ENCODE measurements around the gene ATP2B1.

The ATP2B1 gene

GRCh38 chr12:89729946-89730459, 21.4 kb upstream of the ATP2B1 start:
- 100% methylated on average over 2 of the region's 4 CpGs for WGBS (ENCODE audit: extremely low coverage, insufficient coverage, insufficient read length)

DNA sequence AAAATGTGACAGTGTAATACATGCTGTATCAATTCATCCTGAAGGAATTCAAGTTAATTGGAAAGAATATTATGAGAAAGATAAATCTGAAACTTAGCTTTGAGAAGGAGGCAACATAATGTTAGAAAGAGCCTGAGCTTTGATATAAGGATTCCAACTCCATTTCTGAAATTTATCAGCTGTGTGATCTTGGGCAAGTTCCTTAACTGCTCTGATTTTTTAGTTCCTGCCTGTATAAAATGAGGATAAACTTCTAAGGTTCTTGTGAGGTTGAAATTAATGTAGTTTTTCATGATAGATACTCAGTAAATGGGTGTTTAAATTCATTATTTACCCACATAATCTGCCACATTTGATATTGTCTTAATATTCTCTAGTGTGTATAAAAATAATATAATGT, 14.6 kb upstream of the ATP2B1 start:
- H3K79me2 ChIP-seq (ENCODE audit: control insufficient read depth, insufficient read depth, low read length, poor library complexity): no peaks in the 10 kb centered on the region
- no peaks in the 10 kb centered on the region for H3K79me1 ChIP-seq (ENCODE audit: low read length)
- H2AK5ac ChIP-seq (ENCODE audit: low read length): no peak overlapping the region
- H2AFZ ChIP-seq (ENCODE audit: insufficient read depth, low read length, poor library complexity): no peak overlapping the region
- H3K4me3 ChIP-seq (ENCODE audit: low read depth, low read length): no peak overlapping the region
- no peak overlapping the region for H2BK5ac ChIP-seq (ENCODE audit: low read depth, low read length, poor library complexity)
- H2BK120ac ChIP-seq (ENCODE audit: insufficient read depth, low read length, poor library complexity): no peak overlapping the region
- no peaks in the 10 kb centered on the region for H3K36me3 ChIP-seq (ENCODE audit: control insufficient read depth in 1 of 2, insufficient read depth in 2 of 2, low read length in 2 of 2)
- H3K18ac ChIP-seq (ENCODE audit: low read length): no peak overlapping the region
- no peak overlapping the region for H3K4me2 ChIP-seq (ENCODE audit: low read length)
- no peak overlapping the region for H3K14ac ChIP-seq (ENCODE audit: low read length)
- H3K9me3 ChIP-seq (ENCODE audit: insufficient read depth, low read depth, low read length): no peaks in the 10 kb centered on the region
- no peak overlapping the region for H4K91ac ChIP-seq (ENCODE audit: low read depth, low read length)
- no peak overlapping the region for H3K4ac ChIP-seq (ENCODE audit: low read depth, low read length)
- H3K23ac ChIP-seq (ENCODE audit: low read length): no peak overlapping the region
- no peak overlapping the region for H4K12ac ChIP-seq (ENCODE audit: low read depth, low read length)
- DNase-seq: no peak
- no peak overlapping the region for H3K9ac ChIP-seq (ENCODE audit: low read length)
- no peak overlapping the region for H2BK12ac ChIP-seq (ENCODE audit: low read length)
- H4K8ac ChIP-seq (ENCODE audit: low read depth, low read length): no peak overlapping the region
- no peak overlapping the region for H3K27ac ChIP-seq (ENCODE audit: low read depth, low read length)
- no peaks in the 10 kb centered on the region for H3K27me3 ChIP-seq (ENCODE audit: insufficient read depth, low read length)
- H3K4me1 ChIP-seq (ENCODE audit: control insufficient read depth in 1 of 2, insufficient read depth in 2 of 2, low read length in 2 of 2): no peaks in the 10 kb centered on the region

More at GRCh38 chr12:89729946-89730459, 21.4 kb upstream of the ATP2B1 start:
- H2BK5ac ChIP-seq (ENCODE audit: low read depth, low read length, poor library complexity): no peak overlapping the region
- no peaks in the 10 kb centered on the region for H3K9me3 ChIP-seq (ENCODE audit: insufficient read depth, low read depth, low read length)
- no peak overlapping the region for H4K12ac ChIP-seq (ENCODE audit: low read depth, low read length)
- no peak overlapping the region for H3K23ac ChIP-seq (ENCODE audit: low read length)
- H4K91ac ChIP-seq (ENCODE audit: low read depth, low read length): no peak overlapping the region
- H3K18ac ChIP-seq (ENCODE audit: low read length): no peak overlapping the region
- DNase-seq: no peak
- no peak overlapping the region for H2BK12ac ChIP-seq (ENCODE audit: low read length)
- H2AK5ac ChIP-seq (ENCODE audit: low read length): no peak overlapping the region
- H3K4me3 ChIP-seq (ENCODE audit: low read depth, low read length): no peak overlapping the region
- no peak overlapping the region for H2AFZ ChIP-seq (ENCODE audit: insufficient read depth, low read length, poor library complexity)
- no peak overlapping the region for H4K8ac ChIP-seq (ENCODE audit: low read depth, low read length)
- no peak overlapping the region for H3K27ac ChIP-seq (ENCODE audit: low read depth, low read length)
- no peak overlapping the region for H3K9ac ChIP-seq (ENCODE audit: low read length)
- H3K79me2 ChIP-seq (ENCODE audit: control insufficient read depth, insufficient read depth, low read length, poor library complexity): no peaks in the 10 kb centered on the region
- no peaks in the 10 kb centered on the region for H3K36me3 ChIP-seq (ENCODE audit: control insufficient read depth in 1 of 2, insufficient read depth in 2 of 2, low read length in 2 of 2)
- H3K4me2 ChIP-seq (ENCODE audit: low read length): no peak overlapping the region
- no peaks in the 10 kb centered on the region for H3K4me1 ChIP-seq (ENCODE audit: control insufficient read depth in 1 of 2, insufficient read depth in 2 of 2, low read length in 2 of 2)
- H3K4ac ChIP-seq (ENCODE audit: low read depth, low read length): no peak overlapping the region
- no peak overlapping the region for H3K14ac ChIP-seq (ENCODE audit: low read length)
- H2BK120ac ChIP-seq (ENCODE audit: insufficient read depth, low read length, poor library complexity): no peak overlapping the region
- H3K79me1 ChIP-seq (ENCODE audit: low read length): peaks cover 2% of the 10 kb centered on the region
- no peaks in the 10 kb centered on the region for H3K27me3 ChIP-seq (ENCODE audit: insufficient read depth, low read length)

DNA sequence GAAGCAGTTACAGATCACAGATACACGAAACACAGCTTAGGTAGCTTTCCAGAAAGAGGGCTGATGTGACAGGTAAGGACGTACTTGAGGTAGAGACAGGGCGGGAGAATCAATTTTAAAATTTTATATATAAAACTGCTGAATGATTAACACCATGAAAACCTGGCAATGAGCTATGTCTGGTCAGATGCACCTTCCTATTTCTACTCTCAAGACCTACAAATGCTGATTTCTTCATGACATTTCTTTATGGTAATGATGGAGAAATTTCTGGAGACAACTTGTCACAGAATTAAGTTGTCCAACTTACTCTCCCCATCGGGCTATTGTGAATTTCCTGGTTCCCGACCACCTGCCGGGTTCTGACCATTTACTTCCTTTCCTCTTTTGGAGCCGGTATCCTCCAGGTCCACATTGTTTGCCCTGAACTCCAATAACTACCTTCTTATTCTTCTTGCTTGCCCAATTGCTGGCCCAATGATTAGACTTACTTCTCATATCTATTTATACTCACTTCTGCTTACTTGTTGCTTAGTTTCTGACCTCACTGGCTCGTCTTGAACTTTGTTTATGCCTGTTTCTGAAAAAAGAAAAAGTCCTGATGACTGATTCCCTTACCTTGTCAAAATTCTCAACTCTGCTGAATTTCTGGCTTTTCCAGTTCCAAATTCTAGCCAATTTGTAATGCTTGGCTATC, 12.8 kb upstream of the ATP2B1 start:
- Histone ChIP-seq H4K8ac (ENCODE audit: low read depth, low read length) (no peak overlapping the region), H4K12ac (ENCODE audit: low read depth, low read length) (no peak overlapping the region), H3K9me3 (ENCODE audit: insufficient read depth, low read depth, low read length) (no peaks in the 10 kb centered on the region), H3K4me1 (ENCODE audit: control insufficient read depth in 1 of 2, insufficient read depth in 2 of 2, low read length in 2 of 2) (no peaks in the 10 kb centered on the region), H3K4ac (ENCODE audit: low read depth, low read length) (no peak overlapping the region), H3K14ac (ENCODE audit: low read length) (no peak overlapping the region), H2BK120ac (ENCODE audit: insufficient read depth, low read length, poor library complexity) (no peak overlapping the region), H3K4me3 (ENCODE audit: low read depth, low read length) (no peak overlapping the region), H3K79me1 (ENCODE audit: low read length) (no peaks in the 10 kb centered on the region), H3K79me2 (ENCODE audit: control insufficient read depth, insufficient read depth, low read length, poor library complexity) (no peaks in the 10 kb centered on the region), H3K27me3 (ENCODE audit: insufficient read depth, low read length) (no peaks in the 10 kb centered on the region), H2AFZ (ENCODE audit: insufficient read depth, low read length, poor library complexity) (no peak overlapping the region), H3K18ac (ENCODE audit: low read length) (no peak overlapping the region), H4K91ac (ENCODE audit: low read depth, low read length) (no peak overlapping the region), H2BK12ac (ENCODE audit: low read length) (no peak overlapping the region), H3K9ac (ENCODE audit: low read length) (no peak overlapping the region), H3K27ac (ENCODE audit: low read depth, low read length) (no peak overlapping the region), H2AK5ac (ENCODE audit: low read length) (no peak overlapping the region), H3K4me2 (ENCODE audit: low read length) (no peak overlapping the region), H3K36me3 (ENCODE audit: control insufficient read depth in 1 of 2, insufficient read depth in 2 of 2, low read length in 2 of 2) (no peaks in the 10 kb centered on the region), H2BK5ac (ENCODE audit: low read depth, low read length, poor library complexity) (no peak overlapping the region), H3K23ac (ENCODE audit: low read length) (no peak overlapping the region)
- no CpG with 5 or more reads among the region's 8 CpGs for WGBS (ENCODE audit: extremely low coverage, insufficient coverage, insufficient read length)
- DNase-seq: peak; percentile 12 to 89

- H3K79me2 ChIP-seq (ENCODE audit: control insufficient read depth, insufficient read depth, low read length, poor library complexity): no peaks in the 10 kb centered on the region
- DNase-seq: peak; percentile 31 to 66
- no peaks in the 10 kb centered on the region for H3K79me1 ChIP-seq (ENCODE audit: low read length)
- no peak overlapping the region for H3K4me2 ChIP-seq (ENCODE audit: low read length)
- no peak overlapping the region for H2AFZ ChIP-seq (ENCODE audit: insufficient read depth, low read length, poor library complexity)
- H2BK120ac ChIP-seq (ENCODE audit: insufficient read depth, low read length, poor library complexity): no peak overlapping the region
- no peak overlapping the region for H2AK5ac ChIP-seq (ENCODE audit: low read length)
- H3K23ac ChIP-seq (ENCODE audit: low read length): no peak overlapping the region
- H4K8ac ChIP-seq (ENCODE audit: low read depth, low read length): no peak overlapping the region
- H3K4me1 ChIP-seq (ENCODE audit: control insufficient read depth in 1 of 2, insufficient read depth in 2 of 2, low read length in 2 of 2): no peaks in the 10 kb centered on the region
- H2BK12ac ChIP-seq (ENCODE audit: low read length): no peak overlapping the region
- no peak overlapping the region for H3K27ac ChIP-seq (ENCODE audit: low read depth, low read length)
- no peak overlapping the region for H3K4ac ChIP-seq (ENCODE audit: low read depth, low read length)
- H4K12ac ChIP-seq (ENCODE audit: low read depth, low read length): no peak overlapping the region
- no peaks in the 10 kb centered on the region for H3K27me3 ChIP-seq (ENCODE audit: insufficient read depth, low read length)
- peaks cover 6% of the 10 kb centered on the region for H3K9me3 ChIP-seq (ENCODE audit: insufficient read depth, low read depth, low read length)
- H2BK5ac ChIP-seq (ENCODE audit: low read depth, low read length, poor library complexity): no peak overlapping the region
- H4K91ac ChIP-seq (ENCODE audit: low read depth, low read length): no peak overlapping the region
- H3K9ac ChIP-seq (ENCODE audit: low read length): no peak overlapping the region
- H3K4me3 ChIP-seq (ENCODE audit: low read depth, low read length): no peak overlapping the region
- no CpG with 5 or more reads among the region's 2 CpGs for WGBS (ENCODE audit: extremely low coverage, insufficient coverage, insufficient read length)
- H3K36me3 ChIP-seq (ENCODE audit: control insufficient read depth in 1 of 2, insufficient read depth in 2 of 2, low read length in 2 of 2): peaks cover 0 to 2% of the 10 kb centered on the region in 2 experiments
- H3K18ac ChIP-seq (ENCODE audit: low read length): no peak overlapping the region
- H3K14ac ChIP-seq (ENCODE audit: low read length): no peak overlapping the region
These were observed 9.3 kb upstream of the ATP2B1 start for GRCh38 chr12:89717759-89718523.

Data from trophoblast cell (in vitro differentiated cells and primary cell).